ENCODE data around the gene CACNB4. TPM values are rescaled to one million over a fixed set of nuclear protein-coding genes. Genes with fewer than 3 reads are reported as not detected.

Gene CACNB4
- total RNA-seq, 1 experiment from 2014 or later, result 0.19 TPM

- Histone ChIP-seq H3K4me3 (ENCODE audit: low read depth, low read length, poor library complexity, severe bottlenecking) (no peak overlapping the region), H3K36me3 (ENCODE audit: insufficient read depth, low read length, poor library complexity, severe bottlenecking) (no peaks in the 10 kb centered on the region), H3K27me3 (replicated peaks; ENCODE audit: insufficient read depth, low read depth, low read length, poor library complexity) (no peaks in the 10 kb centered on the region), H3K4me1 (ENCODE audit: insufficient read depth, low read length, poor library complexity, severe bottlenecking) (no peaks in the 10 kb centered on the region), H3K27ac (ENCODE audit: low read depth, low read length, poor library complexity, severe bottlenecking) (no peak overlapping the region), H3K9me3 (ENCODE audit: low read depth, low read length, poor library complexity, severe bottlenecking) (no peaks in the 10 kb centered on the region)
- BruUV-seq (replicated peaks), result no TSS peak
- ChIA-PET POLR2A (ENCODE audit: low non-redundant PET) (no interaction called here), CTCF (no interaction called here)
- intact Hi-C loops (cut with micrococcal nuclease; ENCODE audit: unreplicated experiment), result no loop called here
- DNase-seq (ENCODE audit: low spot score), result no peak
- no peak for TF ChIP-seq CTCF (conservative IDR thresholded peaks at IDR 0.05; ENCODE audit: low read depth, low read length)
- no peak for TF ChIP-seq EZH2 (IDR thresholded peaks at IDR 0.05; ENCODE audit: borderline replicate concordance, low read depth, low read length, poor library complexity, severe bottlenecking)
These were observed 152.5 kb downstream of the CACNB4 start for GRCh38 chr2:151946250-151946884.

- Histone ChIP-seq H3K36me3 (ENCODE audit: insufficient read depth, low read length, poor library complexity, severe bottlenecking) (no peaks in the 10 kb centered on the region), H3K4me1 (ENCODE audit: insufficient read depth, low read length, poor library complexity, severe bottlenecking) (no peaks in the 10 kb centered on the region), H3K27ac (ENCODE audit: low read depth, low read length, poor library complexity, severe bottlenecking) (no peak overlapping the region), H3K4me3 (ENCODE audit: low read depth, low read length, poor library complexity, severe bottlenecking) (no peak overlapping the region), H3K9me3 (ENCODE audit: low read depth, low read length, poor library complexity, severe bottlenecking) (no peaks in the 10 kb centered on the region), H3K27me3 (replicated peaks; ENCODE audit: insufficient read depth, low read depth, low read length, poor library complexity) (no peaks in the 10 kb centered on the region)
- TF ChIP-seq CTCF (conservative IDR thresholded peaks at IDR 0.05; ENCODE audit: low read depth, low read length) (no peak), EZH2 (IDR thresholded peaks at IDR 0.05; ENCODE audit: borderline replicate concordance, low read depth, low read length, poor library complexity, severe bottlenecking) (no peak)
- ChIA-PET CTCF (no interaction called here), POLR2A (ENCODE audit: low non-redundant PET) (no interaction called here)
- intact Hi-C loops (cut with micrococcal nuclease; ENCODE audit: unreplicated experiment), result no loop called here
- no TSS peak for BruUV-seq (replicated peaks)
- DNase-seq (ENCODE audit: low spot score), result no peak
These were observed 153.2 kb downstream of the CACNB4 start for GRCh38 chr2:151945602-151946001.

GRCh38 chr2:151945186-151945585 is 153.7 kb downstream of the CACNB4 start:
- intact Hi-C loops (cut with micrococcal nuclease; ENCODE audit: unreplicated experiment), result no loop called here
- POLR2A ChIA-PET (ENCODE audit: low non-redundant PET), result no interaction called here
- H3K27me3 ChIP-seq (replicated peaks; ENCODE audit: insufficient read depth, low read depth, low read length, poor library complexity), result no peaks in the 10 kb centered on the region
- H3K36me3 ChIP-seq (ENCODE audit: insufficient read depth, low read length, poor library complexity, severe bottlenecking), result no peaks in the 10 kb centered on the region
- no peak overlapping the region for H3K27ac ChIP-seq (ENCODE audit: low read depth, low read length, poor library complexity, severe bottlenecking)
- DNase-seq (ENCODE audit: low spot score), result no peak
- BruUV-seq (replicated peaks), result no TSS peak
- no peaks in the 10 kb centered on the region for H3K9me3 ChIP-seq (ENCODE audit: low read depth, low read length, poor library complexity, severe bottlenecking)
- no peaks in the 10 kb centered on the region for H3K4me1 ChIP-seq (ENCODE audit: insufficient read depth, low read length, poor library complexity, severe bottlenecking)
- CTCF ChIA-PET, result no interaction called here
- no peak overlapping the region for H3K4me3 ChIP-seq (ENCODE audit: low read depth, low read length, poor library complexity, severe bottlenecking)
- TF ChIP-seq CTCF (conservative IDR thresholded peaks at IDR 0.05; ENCODE audit: low read depth, low read length) (no peak), EZH2 (IDR thresholded peaks at IDR 0.05; ENCODE audit: borderline replicate concordance, low read depth, low read length, poor library complexity, severe bottlenecking) (no peak)

Measured in A673 (cell line).